Smooth muscle cell (in vitro differentiated cells): ENCODE measurements around the gene MFAP3L. TPM values are rescaled to one million over a fixed set of nuclear protein-coding genes. Genes with fewer than 3 reads are reported as not detected.

Source experiments
- DNase-seq: peaks from one replicate; lab custom pipeline; 2025; ENCODE audit not compliant: unreplicated experiment; lab: John Stamatoyannopoulos, UW
- H2AFZ ChIP-seq: fragments of 200-600 bp; sonication (generic); 2 replicates; pipeline ENCODE4 v1.6.0; 2016; ENCODE audit warnings: antibody characterized with exemption, low read depth, mild to moderate bottlenecking
- H3F3A ChIP-seq: fragments of 200-600 bp; sonication (generic); 2 replicates; pipeline ENCODE4 v1.6.0; 2017; ENCODE audit warnings: antibody characterized with exemption, low read depth
- H3K27ac ChIP-seq: fragments of 200-600 bp; sonication (generic); 2 replicates; pipeline ENCODE4 v1.5.1; 2016; ENCODE audit warnings: low read depth, mild to moderate bottlenecking
- H3K27me3 ChIP-seq: fragments of 200-600 bp; sonication (generic); 2 replicates; pipeline ENCODE4 v1.6.1; 2016; ENCODE audit warnings: low read depth, mild to moderate bottlenecking
- H3K36me3 ChIP-seq: fragments of 200-600 bp; sonication (generic); 2 replicates; pipeline ENCODE4 v1.5.1; 2016; ENCODE audit warnings: low read depth
- H3K4me1 ChIP-seq: fragments of 200-600 bp; sonication (generic); 2 replicates; pipeline ENCODE4 v1.5.1; 2016; ENCODE audit warnings: low read depth
- H3K4me2 ChIP-seq: fragments of 200-600 bp; sonication (generic); 2 replicates; pipeline ENCODE4 v1.6.0; 2016; ENCODE audit warnings: mild to moderate bottlenecking
- H3K4me3 ChIP-seq: fragments of 200-600 bp; sonication (generic); 2 replicates; pipeline ENCODE4 v1.5.1; 2016; ENCODE audit warnings: mild to moderate bottlenecking
- H3K79me2 ChIP-seq: fragments of 200-600 bp; sonication (generic); 2 replicates; pipeline ENCODE4 v1.6.0; 2016; ENCODE audit warnings: low read depth, mild to moderate bottlenecking
- H3K9ac ChIP-seq: fragments of 200-600 bp; sonication (generic); 2 replicates; pipeline ENCODE4 v1.6.0; 2016; ENCODE audit warnings: low read depth
- H3K9me3 ChIP-seq: fragments of 200-600 bp; sonication (generic); replicated peaks from 2 replicates; pipeline ENCODE4 v1.5.1; 2016; ENCODE audit warnings: low read depth
- H4K20me1 ChIP-seq: fragments of 200-600 bp; sonication (generic); 2 replicates; pipeline ENCODE4 v1.6.0; 2016; ENCODE audit warnings: low read depth
- CTCF ChIP-seq: fragments of 200-600 bp; sonication (generic); IDR thresholded peaks from 2 replicates; pipeline ENCODE4 v1.5.1; 2017; ENCODE audit warnings: borderline replicate concordance, mild to moderate bottlenecking, antibody characterized with exemption; ENCODE audit not compliant: insufficient read depth, poor library complexity, severe bottlenecking
- WGBS: methylation state at CpG from one replicate; pipeline ENCODE4 v1.1.7; 2016; ENCODE audit warnings: low lambda C conversion rate; 5-methylcytosine and 5-hydroxymethylcytosine counted together
- polyA plus RNA-seq: library from polyadenylated mRNA; unstranded; fragments of >200 nt; fragmentation: Nextera tagmentation; extraction: Ambion mirVana; gene quantifications from 2 replicates; pipeline ENCODE4 v1.2.1, GENCODE V29; 2016
- total RNA-seq: library from RNA; depleted of rRNA; stranded (reverse); fragments of >200 nt; gene quantifications from 2 replicates; pipeline ENCODE4 v1.2.3, GENCODE V29; 2014

Gene MFAP3L
- total and polyA plus RNA-seq, 2 experiments from 2014 or later, result 2.0 to 27.4 TPM

- Histone ChIP-seq H3K9ac (no peak overlapping the region), H3K27ac (no peak overlapping the region), H2AFZ (no peak overlapping the region), H3K36me3 (no peaks in the 10 kb centered on the region), H3K27me3 (no peaks in the 10 kb centered on the region), H3K4me1 (peaks cover 19% of the 10 kb centered on the region), H4K20me1 (peaks cover 3% of the 10 kb centered on the region), H3K79me2 (no peaks in the 10 kb centered on the region), H3K4me2 (no peak overlapping the region), H3K4me3 (no peak overlapping the region), H3K9me3 (no peaks in the 10 kb centered on the region), H3F3A (no peaks in the 10 kb centered on the region)
- WGBS, result 94% methylated on average over 7 of the region's 7 CpGs
- no peak for DNase-seq
- no peak for TF ChIP-seq CTCF
Observed at GRCh38 chr4:170011921-170012628, 14.1 kb downstream of the MFAP3L start.

- Histone ChIP-seq H3K36me3 (no peaks in the 10 kb centered on the region), H2AFZ (no peak overlapping the region), H3K9ac (no peak overlapping the region), H3K79me2 (no peaks in the 10 kb centered on the region), H4K20me1 (peaks cover 3% of the 10 kb centered on the region), H3K4me2 (no peak overlapping the region), H3K27me3 (no peaks in the 10 kb centered on the region), H3K4me1 (peaks cover 35% of the 10 kb centered on the region), H3K4me3 (no peak overlapping the region), H3K9me3 (no peaks in the 10 kb centered on the region), H3K27ac (no peak overlapping the region), H3F3A (no peaks in the 10 kb centered on the region)
- no peak for DNase-seq
- TF ChIP-seq CTCF, result no peak
- WGBS, result 79% methylated on average over 4 of the region's 4 CpGs
Observed at GRCh38 chr4:170009291-170009690, 16.9 kb downstream of the MFAP3L start.

- Histone ChIP-seq H3K27me3 (no peaks in the 10 kb centered on the region), H3K79me2 (no peaks in the 10 kb centered on the region)
- TF ChIP-seq CTCF, result no peak
Observed at GRCh38 chr4:170008801-170009200, 17.4 kb downstream of the MFAP3L start.

GRCh38 chr4:170008371-170008770, 17.8 kb downstream of the MFAP3L start:
- Histone ChIP-seq H3K4me3 (no peak overlapping the region), H3K9me3 (no peaks in the 10 kb centered on the region), H4K20me1 (peaks cover 3% of the 10 kb centered on the region), H3K27ac (no peak overlapping the region), H3K27me3 (no peaks in the 10 kb centered on the region), H3K36me3 (no peaks in the 10 kb centered on the region), H3K79me2 (no peaks in the 10 kb centered on the region), H3K4me2 (no peak overlapping the region), H3F3A (no peaks in the 10 kb centered on the region), H3K9ac (no peak overlapping the region), H2AFZ (no peak overlapping the region), H3K4me1 (peaks cover 39% of the 10 kb centered on the region)
- 93% methylated on average over 3 of the region's 3 CpGs for WGBS
- TF ChIP-seq CTCF, result no peak
- DNase-seq, result no peak

More at GRCh38 chr4:170008801-170009200, 17.4 kb downstream of the MFAP3L start:
- Histone ChIP-seq H3F3A (no peaks in the 10 kb centered on the region), H2AFZ (no peak overlapping the region), H4K20me1 (peaks cover 3% of the 10 kb centered on the region), H3K4me3 (no peak overlapping the region), H3K9me3 (no peaks in the 10 kb centered on the region), H3K4me1 (peaks cover 39% of the 10 kb centered on the region), H3K36me3 (no peaks in the 10 kb centered on the region), H3K9ac (no peak overlapping the region), H3K4me2 (no peak overlapping the region), H3K27ac (no peak overlapping the region)
- no peak for DNase-seq
- 97% methylated on average over 10 of the region's 10 CpGs for WGBS
